Measurements from ENCODE around the gene AHRR.

AHRR gene

DNA sequence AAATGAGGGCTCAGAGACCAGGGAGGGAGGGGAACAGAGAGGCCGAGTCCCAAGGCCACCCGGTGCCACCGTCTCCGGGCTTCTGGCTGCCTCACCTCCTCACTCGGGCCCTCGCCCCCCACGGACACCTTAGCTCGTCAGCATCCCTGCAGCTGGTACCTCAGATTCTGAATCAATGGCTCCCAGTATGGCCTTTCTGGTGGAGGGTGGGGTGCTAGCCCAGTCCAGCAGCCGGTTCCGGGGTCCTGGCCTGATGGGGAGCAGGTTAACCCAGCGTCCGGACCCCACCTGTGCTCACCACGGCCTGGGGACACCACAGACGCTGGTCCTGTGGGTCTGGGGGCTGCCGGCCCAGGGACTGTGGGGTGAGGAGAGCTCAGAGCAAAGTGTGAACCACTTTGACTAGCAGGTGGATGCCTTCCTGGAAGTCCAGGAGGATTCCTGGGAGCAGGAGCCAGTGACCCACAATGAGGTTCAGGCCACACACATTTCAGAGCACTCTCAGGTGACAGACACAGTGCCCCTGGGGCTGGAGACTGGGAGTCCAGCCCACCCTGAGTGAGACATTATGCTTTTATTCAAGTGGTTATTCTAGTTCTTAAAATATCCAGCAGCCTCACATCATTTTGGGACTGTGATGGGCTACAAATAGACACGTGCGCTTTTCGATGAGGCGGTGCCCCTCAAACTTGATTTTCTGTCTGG, 53.3 kb downstream of the AHRR start:
- TF ChIP-seq TAF1 (IDR thresholded peaks at IDR 0.05; ENCODE audit: low read depth) (no peak), RAD21 (IDR thresholded peaks at IDR 0.05; ENCODE audit: low read depth) (no peak)
- TF ChIP-seq, protein P1, sequence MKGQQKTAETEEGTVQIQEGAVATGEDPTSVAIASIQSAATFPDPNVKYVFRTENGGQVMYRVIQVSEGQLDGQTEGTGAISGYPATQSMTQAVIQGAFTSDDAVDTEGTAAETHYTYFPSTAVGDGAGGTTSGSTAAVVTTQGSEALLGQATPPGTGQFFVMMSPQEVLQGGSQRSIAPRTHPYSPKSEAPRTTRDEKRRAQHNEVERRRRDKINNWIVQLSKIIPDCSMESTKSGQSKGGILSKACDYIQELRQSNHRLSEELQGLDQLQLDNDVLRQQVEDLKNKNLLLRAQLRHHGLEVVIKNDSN (IDR thresholded peaks at IDR 0.05): no peak

GRCh38 chr5:375336-375920, 53.9 kb downstream of the AHRR start:
- no peak for TF ChIP-seq CREB1 (IDR thresholded peaks at IDR 0.05; ENCODE audit: low read depth)
- TF ChIP-seq RAD21 (IDR thresholded peaks at IDR 0.05; ENCODE audit: low read depth): no peak
- TF ChIP-seq CEBPB (IDR thresholded peaks at IDR 0.05): no peak
- TF ChIP-seq, protein P1 (IDR thresholded peaks at IDR 0.05): no peak
- TF ChIP-seq NFIC (IDR thresholded peaks at IDR 0.05): no peak
- TF ChIP-seq YY1 (IDR thresholded peaks at IDR 0.05; ENCODE audit: low read depth): no peak
- no peak for TF ChIP-seq FOXM1 (IDR thresholded peaks at IDR 0.05; ENCODE audit: borderline replicate concordance, low read depth)
- TF ChIP-seq TAF1 (IDR thresholded peaks at IDR 0.05; ENCODE audit: low read depth): no peak
- no peak for TF ChIP-seq MAX (IDR thresholded peaks at IDR 0.05)

DNA sequence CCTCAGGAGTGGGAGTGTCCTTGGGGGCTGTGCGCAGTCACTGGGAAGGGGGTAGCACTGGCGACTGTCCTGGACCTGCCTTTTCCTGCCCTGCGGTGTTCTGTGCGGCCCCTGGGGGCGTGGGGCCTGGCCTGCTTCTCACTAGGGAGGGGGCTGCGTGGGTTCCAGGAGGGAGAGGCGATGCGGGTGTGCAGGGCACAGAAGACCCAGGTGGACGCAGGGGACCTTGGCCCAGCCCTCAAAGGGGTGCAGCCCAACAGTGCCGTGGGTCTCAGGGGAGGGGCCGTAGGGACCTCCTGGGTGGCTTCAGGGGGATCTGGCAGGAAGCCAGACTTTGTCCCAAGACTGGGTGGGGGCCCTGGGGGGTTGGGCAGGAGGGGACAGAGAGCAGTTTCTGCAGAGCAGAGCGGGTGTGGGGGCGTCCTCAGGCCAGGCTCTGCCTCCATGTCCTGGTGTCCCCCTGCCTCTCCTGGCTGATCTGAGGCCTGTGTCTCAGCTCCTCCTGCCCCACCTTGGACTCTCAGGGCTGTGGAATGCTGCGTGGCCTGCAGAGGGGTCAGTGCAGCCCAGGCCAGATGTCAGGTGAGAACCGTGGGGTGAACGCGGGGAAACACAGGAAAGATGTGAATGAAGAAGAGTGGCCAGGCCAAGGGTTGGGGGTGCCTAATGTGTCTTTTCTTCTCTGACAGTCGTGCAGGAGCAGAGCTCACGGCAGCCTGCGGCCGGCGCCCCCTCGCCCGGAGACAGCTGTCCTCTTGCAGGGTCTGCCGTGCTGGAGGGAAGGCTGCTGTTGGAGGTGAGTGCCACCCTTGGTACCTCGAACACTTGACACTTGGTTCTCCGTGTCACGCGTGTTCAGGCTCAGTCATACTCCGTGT, 54.6 kb downstream of the AHRR start:
- TF ChIP-seq TAF1 (IDR thresholded peaks at IDR 0.05; ENCODE audit: low read depth): no peak
- TF ChIP-seq, protein P2, sequence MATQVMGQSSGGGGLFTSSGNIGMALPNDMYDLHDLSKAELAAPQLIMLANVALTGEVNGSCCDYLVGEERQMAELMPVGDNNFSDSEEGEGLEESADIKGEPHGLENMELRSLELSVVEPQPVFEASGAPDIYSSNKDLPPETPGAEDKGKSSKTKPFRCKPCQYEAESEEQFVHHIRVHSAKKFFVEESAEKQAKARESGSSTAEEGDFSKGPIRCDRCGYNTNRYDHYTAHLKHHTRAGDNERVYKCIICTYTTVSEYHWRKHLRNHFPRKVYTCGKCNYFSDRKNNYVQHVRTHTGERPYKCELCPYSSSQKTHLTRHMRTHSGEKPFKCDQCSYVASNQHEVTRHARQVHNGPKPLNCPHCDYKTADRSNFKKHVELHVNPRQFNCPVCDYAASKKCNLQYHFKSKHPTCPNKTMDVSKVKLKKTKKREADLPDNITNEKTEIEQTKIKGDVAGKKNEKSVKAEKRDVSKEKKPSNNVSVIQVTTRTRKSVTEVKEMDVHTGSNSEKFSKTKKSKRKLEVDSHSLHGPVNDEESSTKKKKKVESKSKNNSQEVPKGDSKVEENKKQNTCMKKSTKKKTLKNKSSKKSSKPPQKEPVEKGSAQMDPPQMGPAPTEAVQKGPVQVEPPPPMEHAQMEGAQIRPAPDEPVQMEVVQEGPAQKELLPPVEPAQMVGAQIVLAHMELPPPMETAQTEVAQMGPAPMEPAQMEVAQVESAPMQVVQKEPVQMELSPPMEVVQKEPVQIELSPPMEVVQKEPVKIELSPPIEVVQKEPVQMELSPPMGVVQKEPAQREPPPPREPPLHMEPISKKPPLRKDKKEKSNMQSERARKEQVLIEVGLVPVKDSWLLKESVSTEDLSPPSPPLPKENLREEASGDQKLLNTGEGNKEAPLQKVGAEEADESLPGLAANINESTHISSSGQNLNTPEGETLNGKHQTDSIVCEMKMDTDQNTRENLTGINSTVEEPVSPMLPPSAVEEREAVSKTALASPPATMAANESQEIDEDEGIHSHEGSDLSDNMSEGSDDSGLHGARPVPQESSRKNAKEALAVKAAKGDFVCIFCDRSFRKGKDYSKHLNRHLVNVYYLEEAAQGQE (IDR thresholded peaks at IDR 0.05; ENCODE audit: low read depth): no peak
- TF ChIP-seq TEAD4 (IDR thresholded peaks at IDR 0.05): no peak
- no peak for TF ChIP-seq YY1 (IDR thresholded peaks at IDR 0.05; ENCODE audit: low read depth)
- no peak for TF ChIP-seq FOXM1 (IDR thresholded peaks at IDR 0.05; ENCODE audit: borderline replicate concordance, low read depth)
- no peak for TF ChIP-seq NFIC (IDR thresholded peaks at IDR 0.05)
- TF ChIP-seq, protein P1 (IDR thresholded peaks at IDR 0.05): no peak
- no peak for TF ChIP-seq ZBTB7A (IDR thresholded peaks at IDR 0.05; ENCODE audit: low read depth)
- TF ChIP-seq CEBPB (IDR thresholded peaks at IDR 0.05): no peak
- TF ChIP-seq MAX (IDR thresholded peaks at IDR 0.05): no peak
- no peak for TF ChIP-seq CREB1 (IDR thresholded peaks at IDR 0.05; ENCODE audit: low read depth)
- no peak for TF ChIP-seq RAD21 (IDR thresholded peaks at IDR 0.05; ENCODE audit: low read depth)
- TF ChIP-seq TCF12 (IDR thresholded peaks at IDR 0.05; ENCODE audit: low read depth): no peak
- no peak for TF ChIP-seq EGR1 (IDR thresholded peaks at IDR 0.05)
- TF ChIP-seq EP300 (IDR thresholded peaks at IDR 0.05; ENCODE audit: borderline replicate concordance): no peak

DNA sequence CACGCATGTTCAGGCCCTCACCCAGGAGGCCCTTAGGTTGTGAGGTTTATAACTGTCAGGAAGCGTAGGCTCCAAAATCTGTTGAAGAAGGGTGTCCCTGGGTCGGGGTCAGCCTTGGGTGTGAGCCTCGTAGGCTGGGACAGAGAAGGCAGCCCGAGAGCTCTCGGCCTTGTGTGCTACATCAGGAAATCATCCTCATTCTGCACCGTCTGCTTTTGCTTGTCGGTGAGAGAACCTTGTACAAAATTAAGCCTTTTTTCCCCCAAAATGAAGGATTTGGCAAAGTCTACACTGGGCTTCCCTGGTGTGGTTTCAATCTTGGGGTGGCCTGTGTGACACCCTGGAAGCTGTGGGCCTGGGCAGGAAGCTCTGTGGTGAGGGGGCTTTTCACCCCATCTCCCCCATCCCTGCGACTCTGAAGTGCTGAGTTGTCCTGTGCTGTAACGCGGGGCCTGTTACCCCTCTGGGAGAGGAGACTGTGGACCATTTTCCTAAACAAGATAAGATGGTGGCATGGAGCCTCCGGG, 55.3 kb downstream of the AHRR start:
- TF ChIP-seq CEBPB (IDR thresholded peaks at IDR 0.05) (no peak), TAF1 (IDR thresholded peaks at IDR 0.05; ENCODE audit: low read depth) (no peak), ZBTB7A (IDR thresholded peaks at IDR 0.05; ENCODE audit: low read depth) (no peak), MAX (IDR thresholded peaks at IDR 0.05) (no peak), EGR1 (IDR thresholded peaks at IDR 0.05) (no peak), RAD21 (IDR thresholded peaks at IDR 0.05; ENCODE audit: low read depth) (no peak), CREB1 (IDR thresholded peaks at IDR 0.05; ENCODE audit: low read depth) (no peak)

- TF ChIP-seq EP300 (IDR thresholded peaks at IDR 0.05; ENCODE audit: borderline replicate concordance): no peak
- no peak for TF ChIP-seq ZBTB7A (IDR thresholded peaks at IDR 0.05; ENCODE audit: low read depth)
- TF ChIP-seq RAD21 (IDR thresholded peaks at IDR 0.05; ENCODE audit: low read depth): no peak
- TF ChIP-seq CEBPB (IDR thresholded peaks at IDR 0.05): no peak
- TF ChIP-seq TAF1 (IDR thresholded peaks at IDR 0.05; ENCODE audit: low read depth): no peak
- no peak for TF ChIP-seq FOXM1 (IDR thresholded peaks at IDR 0.05; ENCODE audit: borderline replicate concordance, low read depth)
- TF ChIP-seq MAX (IDR thresholded peaks at IDR 0.05): no peak
- no peak for TF ChIP-seq TCF12 (IDR thresholded peaks at IDR 0.05; ENCODE audit: low read depth)
- TF ChIP-seq, protein P1 (IDR thresholded peaks at IDR 0.05): no peak
- TF ChIP-seq, protein P2 (IDR thresholded peaks at IDR 0.05; ENCODE audit: low read depth): no peak
- no peak for TF ChIP-seq YY1 (IDR thresholded peaks at IDR 0.05; ENCODE audit: low read depth)
- no peak for TF ChIP-seq TEAD4 (IDR thresholded peaks at IDR 0.05)
- no peak for TF ChIP-seq NFIC (IDR thresholded peaks at IDR 0.05)
These were observed 55.9 kb downstream of the AHRR start for GRCh38 chr5:377326-377981.
